Stimulated activated CD8-positive, alpha-beta memory T cell treated with anti-CD3 and anti-CD28 coated beads, Interleukin-4, amount 100 ng/mL, for 1 hour (primary cell): ENCODE results near the gene NMRK2.
A peak's percentile ranks its signal among the peaks of the same experiment; 100 is the strongest.

Source experiments
- DNase-seq, 2 donors: peaks; one replicate each; pipeline ENCODE4 v3.0.0-alpha.2; 2020; ENCODE audit warnings: low read depth in 2 of 2, low spot score in 1 of 2

NMRK2 gene

DNA sequence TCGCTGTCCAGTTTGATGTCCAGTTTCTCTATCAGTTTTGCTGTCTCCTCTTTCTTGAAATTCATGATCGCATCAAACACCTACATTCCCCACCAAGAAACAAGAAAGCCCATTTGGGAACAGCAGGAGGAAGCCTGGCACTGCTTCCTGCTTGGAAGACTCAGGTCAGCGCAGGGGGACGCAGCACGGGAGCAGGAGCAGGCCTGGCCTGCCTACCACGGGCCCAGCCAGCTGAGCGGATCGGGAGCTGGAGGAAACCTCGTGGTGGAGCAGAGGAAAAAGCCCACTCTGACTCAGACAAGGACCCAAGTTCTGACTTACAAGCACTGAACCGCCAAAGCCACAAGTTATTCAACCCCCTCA, 48.5 kb downstream of the NMRK2 start:
- DNase-seq = no peak

GRCh38 chr19:3981736-3982681, 49.1 kb downstream of the NMRK2 start:
- DNase-seq = no peak

GRCh38 chr19:3982701-3983541, 50.1 kb downstream of the NMRK2 start:
- DNase-seq = no peak

GRCh38 chr19:3983542-3983914, 50.7 kb downstream of the NMRK2 start:
- no peak for DNase-seq

DNA sequence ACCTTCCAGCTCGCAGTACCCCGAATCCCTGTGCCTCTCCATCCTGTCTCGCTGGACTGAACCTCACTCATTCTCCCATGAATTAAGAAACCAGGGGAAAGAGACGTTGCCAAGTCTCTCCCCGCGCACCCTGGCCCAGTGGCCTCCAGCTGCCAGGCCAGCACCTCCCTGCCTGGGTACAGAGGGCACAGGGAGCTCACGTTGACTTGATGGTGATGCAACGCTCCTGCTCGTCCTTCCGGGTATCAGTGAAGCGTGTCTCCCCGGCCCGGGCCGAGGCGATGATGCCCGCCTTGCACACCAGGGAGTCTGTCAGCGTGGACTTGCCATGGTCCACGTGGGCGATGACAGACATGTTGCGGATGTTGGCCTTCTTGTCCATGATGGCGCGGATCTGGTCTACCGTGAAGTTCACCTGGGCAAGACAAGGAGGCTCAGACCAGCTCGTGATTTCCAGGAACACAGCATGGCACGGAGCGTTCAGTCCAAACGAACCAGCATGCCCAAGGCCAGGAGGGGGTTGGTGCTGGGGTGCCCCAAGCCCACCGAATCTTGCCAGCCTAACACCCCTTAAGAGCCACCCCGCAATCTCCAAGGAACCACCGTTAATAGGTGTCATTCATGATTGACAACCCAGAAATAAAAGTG, 51.2 kb downstream of the NMRK2 start:
- no peak for DNase-seq

GRCh38 chr19:3984584-3984907, 51.7 kb downstream of the NMRK2 start:
- DNase-seq = no peak

DNA sequence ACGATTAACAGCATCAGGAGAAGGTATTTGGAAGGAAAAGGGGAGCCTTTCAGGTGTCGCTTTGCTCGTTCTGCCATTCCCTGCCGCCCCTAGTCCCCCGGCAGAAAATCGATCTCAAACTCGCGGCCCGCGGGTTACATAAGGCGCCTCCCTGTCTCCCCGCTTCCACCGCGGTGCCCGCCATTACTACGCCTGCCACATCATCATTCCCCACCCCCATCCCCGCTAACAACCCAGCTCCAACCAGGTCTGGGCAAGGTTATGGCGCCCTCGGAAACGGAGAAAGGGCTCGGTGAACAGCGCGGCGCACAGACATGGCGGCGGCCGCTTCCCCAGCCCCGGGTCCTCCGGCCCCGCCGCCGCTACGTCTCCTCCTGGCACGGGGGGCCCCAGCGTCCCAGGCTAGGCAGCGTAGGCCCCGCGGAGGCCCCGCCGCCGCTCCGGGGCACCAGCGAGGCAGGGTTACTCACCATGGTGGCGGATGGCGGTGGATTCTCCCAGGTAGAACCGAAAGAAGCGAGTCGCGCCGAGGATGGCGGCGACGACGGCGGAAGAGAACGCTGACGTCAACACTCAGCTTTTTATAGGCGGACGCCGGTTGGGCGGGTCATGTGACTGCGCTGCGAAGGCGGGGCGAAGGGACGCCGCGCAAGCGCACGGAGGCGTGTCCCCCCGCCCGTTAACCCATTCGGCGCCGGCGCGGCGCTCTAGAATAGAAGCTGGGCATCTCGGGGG, 52.2 kb downstream of the NMRK2 start, which contains the start of gene EEF2:
TSS of gene EEF2 (minus strand) at position 556 of the 735 bp plus-strand sequence. CDS start at position 473, 83 bp downstream.
- DNase-seq = peak; percentile 84

DNA sequence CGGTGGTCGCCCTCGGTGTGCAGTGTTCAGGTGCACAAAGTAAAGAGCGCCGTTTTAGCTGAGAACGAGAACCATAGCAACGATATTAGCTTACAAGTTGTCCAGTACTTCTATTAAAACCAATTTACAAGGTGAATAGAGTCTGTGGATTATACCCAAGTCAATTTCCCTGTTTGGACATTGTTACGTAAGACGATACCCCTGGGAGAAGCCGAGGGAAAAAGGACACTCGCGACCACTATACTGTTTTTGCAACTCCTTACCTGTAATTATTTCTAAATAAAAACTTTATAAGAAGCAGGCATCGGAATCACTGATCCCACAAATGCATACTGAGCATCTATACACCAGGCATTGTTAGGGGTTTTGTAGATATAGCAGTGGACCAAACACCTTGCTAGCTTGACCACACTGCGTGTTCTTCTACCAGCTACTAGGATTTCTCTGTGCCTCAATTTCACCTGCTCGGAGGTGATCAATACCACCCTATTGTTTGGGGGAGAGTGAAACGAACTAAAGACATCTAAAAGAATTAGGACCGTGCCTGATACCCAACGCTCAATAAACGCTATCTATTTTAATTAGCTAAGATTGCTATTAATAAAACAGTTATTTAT, 52.9 kb downstream of the NMRK2 start:
- no peak for DNase-seq

DNA sequence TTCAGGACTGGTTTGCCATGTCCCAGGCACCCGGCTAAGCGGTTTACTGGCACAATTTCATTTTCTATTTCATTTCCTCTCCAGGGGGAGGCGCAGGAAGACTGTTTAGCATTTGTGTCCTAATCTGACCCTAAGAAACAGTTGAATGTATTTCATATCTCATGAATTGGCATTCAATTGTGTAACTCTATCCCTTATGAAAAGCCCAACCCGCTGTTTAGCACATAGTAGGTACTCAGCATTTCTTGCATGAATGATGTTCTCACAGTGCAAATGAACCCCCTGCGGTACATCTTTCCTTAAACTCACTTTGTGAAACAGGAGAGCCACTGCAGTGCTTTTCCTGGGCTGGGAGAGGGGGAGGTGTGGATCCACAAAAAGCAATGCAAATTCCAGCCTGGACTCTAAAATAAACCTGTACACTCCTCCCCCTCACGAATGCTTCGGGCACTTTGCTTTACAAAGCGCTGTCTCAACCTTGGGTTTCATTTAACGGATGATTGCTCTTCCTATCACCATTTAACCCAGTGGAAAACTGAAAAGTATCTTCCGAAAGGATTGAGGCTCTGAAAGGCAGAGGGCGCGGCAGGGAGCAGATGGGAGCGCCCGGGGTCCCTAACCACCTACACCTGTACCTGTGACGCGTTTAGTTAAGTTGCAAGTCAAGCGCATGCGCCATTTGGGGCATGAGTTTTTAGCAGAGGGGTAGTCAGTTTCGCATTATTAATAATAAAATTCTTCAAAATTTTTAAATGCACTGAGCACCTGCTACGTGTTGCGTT, 53.6 kb downstream of the NMRK2 start:
- no peak for DNase-seq

GRCh38 chr19:3987619-3988371, 54.9 kb downstream of the NMRK2 start:
- DNase-seq = peak; percentile 62 to 79

- no peak for DNase-seq
Observed at GRCh38 chr19:3990815-3991117, 57.9 kb downstream of the NMRK2 start.
